ENCODE measurements around the gene HPCAL1. TPM values are rescaled to one million over a fixed set of nuclear protein-coding genes. Genes with fewer than 3 reads are reported as not detected.

Gene HPCAL1
- total RNA-seq, 4 donors from 2014 or later: 29.0 to 56.7 (median 34.5) TPM

DNA sequence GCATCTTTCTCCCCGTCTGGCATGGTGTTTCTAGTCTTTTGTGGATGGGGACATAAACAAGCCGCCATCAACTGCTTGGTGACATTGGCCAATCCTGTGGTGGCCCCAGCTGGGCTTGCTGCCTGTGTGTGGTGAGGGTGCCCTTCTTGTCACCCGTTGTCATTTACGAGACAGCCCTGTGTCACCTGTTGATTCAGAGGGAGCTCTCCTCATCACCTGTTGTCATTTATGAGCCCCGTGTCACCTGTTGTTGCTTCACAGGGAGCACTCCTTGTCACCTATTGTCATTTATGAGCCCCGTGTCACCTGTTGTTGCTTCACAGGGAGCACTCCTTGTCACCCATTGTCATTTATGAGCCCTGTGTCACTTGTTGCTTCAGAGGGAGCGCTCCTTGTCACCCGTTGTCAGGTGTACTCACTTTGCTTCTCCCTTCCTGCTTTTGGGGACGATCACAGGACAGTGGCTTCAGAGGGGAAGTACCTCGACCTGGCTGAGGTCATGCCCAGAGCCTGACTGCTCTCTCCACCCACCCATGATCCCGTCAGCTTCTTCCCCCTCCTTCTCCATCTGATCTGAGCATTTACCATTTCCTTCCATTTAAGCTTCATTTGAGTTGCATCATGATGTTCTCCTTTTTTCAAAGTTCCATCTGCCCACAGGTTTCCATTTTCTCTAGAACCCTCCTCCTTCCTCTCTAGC is 29.1 kb downstream of the HPCAL1 start:
- WGBS, 2 donors: 63 to 75% methylated on average over 11 of the region's 11 CpGs
- H3K27ac ChIP-seq: peak overlapping the region in 3 of 4 donors; percentile 18 to 68 (median 36)

GRCh38 chr2:10332402-10333246 is 29.9 kb downstream of the HPCAL1 start:
- no peak overlapping the region for H3K4me3 ChIP-seq
- peak overlapping the region in 3 of 4 donors; percentile 18 to 68 (median 36) for H3K27ac ChIP-seq
- no peak for DNase-seq (ENCODE audit: low spot score in 2 of 2)
- no peaks in the 10 kb centered on the region for H3K27me3 ChIP-seq
- peaks cover 0 to 11% (median 0%) of the 10 kb centered on the region in 3 donors for H3K36me3 ChIP-seq
- H3K4me1 ChIP-seq: peaks cover 0 to 44% (median 33%) of the 10 kb centered on the region in 4 donors
- TF ChIP-seq CTCF (IDR thresholded peaks at IDR 0.05) (no peak), POLR2A (IDR thresholded peaks at IDR 0.05) (no peak), EP300 (IDR thresholded peaks at IDR 0.05) (no peak)
- peaks cover 0 to 10% (median 0%) of the 10 kb centered on the region in 4 donors for H3K9me3 ChIP-seq
- WGBS, 2 donors: 52 to 55% methylated on average over 15 of the region's 15 CpGs

More for the DNA sequence above, 29.1 kb downstream of the HPCAL1 start:
- TF ChIP-seq EP300 (IDR thresholded peaks at IDR 0.05): peak in 1 of 2 donors; percentile 23
- no peak for TF ChIP-seq CTCF (IDR thresholded peaks at IDR 0.05)
- peaks cover 0 to 11% (median 0%) of the 10 kb centered on the region in 3 donors for H3K36me3 ChIP-seq
- H3K4me1 ChIP-seq: peaks cover 0 to 47% (median 33%) of the 10 kb centered on the region in 4 donors
- H3K4me3 ChIP-seq: peak overlapping the region in 2 of 4 donors; percentile 7 to 28
- no peaks in the 10 kb centered on the region for H3K27me3 ChIP-seq
- DNase-seq (ENCODE audit: low spot score in 2 of 2): no peak
- H3K9me3 ChIP-seq: peaks cover 0 to 10% (median 0%) of the 10 kb centered on the region in 4 donors

DNA sequence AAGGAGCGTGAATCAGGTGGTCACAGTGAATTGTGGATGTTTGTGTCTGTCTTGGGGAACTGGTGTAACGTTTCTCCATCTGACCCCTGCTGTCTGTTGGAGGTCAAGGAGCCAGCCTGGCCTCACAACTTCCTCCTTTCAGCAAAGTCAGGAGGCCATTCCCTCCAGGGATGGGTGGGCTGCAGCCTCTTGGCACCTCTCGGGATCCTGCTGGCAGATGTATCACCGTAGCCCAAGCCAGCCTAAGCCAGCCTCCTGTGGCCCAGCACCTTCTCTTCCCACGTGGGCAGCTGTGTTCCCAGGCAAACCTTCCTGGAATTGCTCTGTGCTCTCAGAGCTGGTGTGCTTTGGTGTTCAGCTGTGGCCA is 30.5 kb downstream of the HPCAL1 start:
- no peak for DNase-seq (ENCODE audit: low spot score in 2 of 2)
- TF ChIP-seq CTCF (IDR thresholded peaks at IDR 0.05) (no peak), POLR2A (IDR thresholded peaks at IDR 0.05) (no peak), EP300 (IDR thresholded peaks at IDR 0.05) (no peak)
- H3K27me3 ChIP-seq: no peaks in the 10 kb centered on the region
- no peak overlapping the region for H3K4me3 ChIP-seq
- peaks cover 0 to 41% (median 33%) of the 10 kb centered on the region in 4 donors for H3K4me1 ChIP-seq
- H3K9me3 ChIP-seq: peaks cover 0 to 10% (median 0%) of the 10 kb centered on the region in 4 donors
- peaks cover 0 to 11% (median 0%) of the 10 kb centered on the region in 3 donors for H3K36me3 ChIP-seq
- 45 to 55% methylated on average over 5 of the region's 5 CpGs for WGBS, 2 donors
- no peak overlapping the region for H3K27ac ChIP-seq

DNA sequence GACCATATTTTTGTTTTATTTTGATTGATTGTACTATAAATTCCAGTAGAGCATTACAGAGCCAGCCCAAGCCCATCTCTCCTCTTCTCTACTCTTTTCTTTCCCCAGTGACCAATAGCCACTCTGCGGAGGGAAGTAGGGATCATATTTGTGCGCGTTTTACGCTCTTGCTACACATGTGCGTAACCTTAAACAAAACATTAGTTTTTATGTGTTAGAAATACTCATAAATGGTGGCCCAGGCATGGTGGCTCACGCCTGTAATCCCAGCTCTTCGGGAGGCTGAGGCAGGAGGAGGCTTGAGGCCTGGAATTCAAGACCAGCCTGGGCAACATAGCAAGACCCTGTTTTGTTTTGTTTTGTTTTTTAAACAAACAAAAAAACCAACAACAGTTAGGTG is 31.3 kb downstream of the HPCAL1 start:
- Histone ChIP-seq H3K4me1 (peaks cover 0 to 36% (median 33%) of the 10 kb centered on the region in 4 donors), H3K27ac (no peak overlapping the region), H3K36me3 (peaks cover 0 to 11% (median 0%) of the 10 kb centered on the region in 3 donors), H3K4me3 (no peak overlapping the region), H3K9me3 (peaks cover 0 to 10% (median 0%) of the 10 kb centered on the region in 4 donors), H3K27me3 (no peaks in the 10 kb centered on the region)
- TF ChIP-seq POLR2A (IDR thresholded peaks at IDR 0.05) (no peak), EP300 (IDR thresholded peaks at IDR 0.05) (no peak), CTCF (IDR thresholded peaks at IDR 0.05) (no peak)
- 82 to 90% methylated on average over 7 of the region's 7 CpGs for WGBS, 2 donors
- DNase-seq (ENCODE audit: low spot score in 2 of 2): no peak

Data from tibial nerve (tissue), 4 donors.